H54 (cell line): ENCODE results near the gene LTB4R.

Source experiments
- DNase-seq: peaks from one replicate; pipeline ENCODE4 v3.0.0; 2011; ENCODE audit warnings: low spot score, mixed read lengths; ENCODE audit not compliant: insufficient read length
- FAIRE-seq: peaks from 3 replicates; lab custom pipeline; 2011; peaks lifted over from hg19 to GRCh38; lab: Jason Lieb, UNC
- POLR2A ChIP-seq: IDR thresholded peaks from 2 replicates; pipeline ENCODE4 v1.6.1; 2011; ENCODE audit warnings: low read depth, mild to moderate bottlenecking, low read length

LTB4R gene

DNA sequence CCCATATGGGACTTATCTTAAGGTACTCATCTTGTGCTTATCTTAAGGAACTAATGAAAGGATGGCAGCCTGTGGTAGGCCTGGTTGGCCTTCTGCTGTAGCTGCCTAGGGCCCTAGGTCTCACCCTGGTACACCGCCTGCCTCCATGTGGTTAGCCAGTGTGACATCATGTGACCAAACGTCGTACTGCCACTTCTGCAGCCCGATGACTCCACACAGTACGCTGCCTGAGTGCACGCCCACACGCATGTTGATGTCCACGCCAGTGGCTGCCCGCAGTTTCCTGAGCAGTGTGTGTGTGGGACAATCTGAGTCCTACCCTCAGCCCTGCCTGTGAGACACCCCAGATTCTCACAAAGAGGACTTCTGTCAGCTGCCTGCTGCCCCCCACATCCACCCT lies 18.4 kb downstream of the LTB4R start:
- TF ChIP-seq POLR2A, result no peak
- no peak for DNase-seq
- FAIRE-seq, result no peak

DNA sequence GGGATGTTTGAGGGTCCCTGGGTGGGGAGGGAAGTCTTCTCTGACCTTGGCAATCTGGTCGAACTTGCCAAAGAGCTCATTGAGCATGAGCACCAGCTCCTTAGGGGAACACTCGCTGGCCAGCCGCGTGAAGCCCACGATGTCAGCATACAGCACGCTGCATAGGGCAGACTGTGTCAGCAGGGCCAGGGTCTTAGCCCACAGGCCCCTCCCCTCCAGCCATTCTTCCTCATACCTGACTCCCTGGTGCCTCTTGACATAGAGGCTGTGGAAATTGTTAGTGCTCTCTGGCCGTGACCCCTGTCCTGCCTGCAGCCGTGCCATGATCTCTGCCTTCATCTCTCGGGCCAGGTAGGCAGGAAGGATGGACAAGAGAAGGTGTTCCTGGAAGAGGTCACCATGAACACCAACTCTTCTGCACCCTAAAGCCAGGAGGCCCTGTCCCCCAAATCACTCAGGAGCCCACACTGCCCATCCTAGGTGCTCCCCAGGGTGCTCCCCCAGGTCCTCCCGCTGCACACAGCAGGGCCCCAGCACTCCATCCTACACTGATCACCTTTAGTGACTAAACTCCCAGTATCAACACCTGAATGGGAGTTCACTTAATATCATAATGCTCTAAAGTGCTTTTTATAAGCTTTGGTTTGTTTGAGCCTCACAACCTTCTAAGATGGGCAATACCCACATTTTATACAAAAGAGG lies 19.8 kb downstream of the LTB4R start:
- no peak for TF ChIP-seq POLR2A
- FAIRE-seq (no peak), DNase-seq (no peak)

DNA sequence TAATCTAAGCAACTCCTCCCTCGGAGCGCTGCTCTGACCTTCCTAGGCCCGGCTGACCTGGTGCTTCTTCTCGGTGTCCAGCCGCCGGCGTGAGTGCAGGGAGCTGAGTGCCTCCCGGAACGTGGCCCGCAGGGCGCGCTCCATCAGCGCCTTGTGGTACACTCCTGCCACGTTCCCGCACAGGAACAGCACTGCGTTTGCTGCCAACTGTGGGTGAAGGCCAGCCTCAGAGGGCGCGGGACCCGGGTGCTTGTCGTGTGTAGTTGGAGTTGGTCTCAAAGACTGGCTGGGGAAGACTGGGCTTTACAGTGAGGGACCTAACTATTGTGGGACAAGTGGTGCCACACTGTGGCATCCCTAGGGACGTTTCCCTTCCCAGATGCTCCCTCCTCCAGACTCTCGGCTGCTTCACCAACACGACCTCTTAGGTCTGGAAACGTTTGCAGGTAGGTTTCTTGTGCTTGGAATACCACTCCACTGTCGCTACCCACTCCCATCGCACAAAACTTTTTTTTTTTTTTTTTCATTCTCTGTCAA lies 20.5 kb downstream of the LTB4R start:
- TF ChIP-seq POLR2A, result no peak
- no peak for DNase-seq
- no peak for FAIRE-seq

DNA sequence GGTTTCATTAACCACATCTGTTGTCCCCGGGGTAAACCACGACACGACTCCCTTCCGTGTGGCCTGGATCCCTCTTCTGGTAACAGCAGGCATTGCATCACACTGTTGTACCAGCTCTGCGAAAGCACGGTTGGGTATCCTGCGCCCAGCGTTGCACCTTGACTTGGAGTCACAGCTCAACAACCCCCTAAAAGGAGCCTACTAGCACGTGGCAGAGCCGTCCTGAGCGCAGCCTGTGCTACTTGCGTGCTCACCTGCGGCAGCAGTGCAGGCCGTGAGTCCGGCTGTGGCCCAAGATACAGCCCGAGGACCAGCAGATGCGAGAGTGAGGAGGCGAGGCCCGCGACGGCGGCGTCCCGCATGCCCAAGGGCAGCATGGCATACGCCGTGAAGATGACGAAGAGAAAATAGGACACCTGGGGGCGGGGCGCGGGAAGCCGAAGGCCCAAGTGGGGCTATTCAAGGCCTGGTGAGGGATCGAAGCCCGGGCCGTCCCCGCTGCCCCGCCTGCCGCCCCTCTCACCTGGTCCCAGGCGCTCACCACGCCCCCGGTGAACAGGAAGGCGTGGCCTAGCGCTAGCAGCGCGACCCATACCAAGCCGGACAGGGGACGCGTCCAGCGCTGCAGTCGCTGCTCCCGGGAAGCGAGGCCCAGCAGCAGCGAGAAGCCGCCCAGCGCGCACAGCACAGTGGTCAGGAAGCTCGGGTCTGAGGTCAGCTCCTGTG lies 21.1 kb downstream of the LTB4R start:
- TF ChIP-seq POLR2A, result no peak
- DNase-seq, result peak; percentile 44
- FAIRE-seq, result no peak

DNA sequence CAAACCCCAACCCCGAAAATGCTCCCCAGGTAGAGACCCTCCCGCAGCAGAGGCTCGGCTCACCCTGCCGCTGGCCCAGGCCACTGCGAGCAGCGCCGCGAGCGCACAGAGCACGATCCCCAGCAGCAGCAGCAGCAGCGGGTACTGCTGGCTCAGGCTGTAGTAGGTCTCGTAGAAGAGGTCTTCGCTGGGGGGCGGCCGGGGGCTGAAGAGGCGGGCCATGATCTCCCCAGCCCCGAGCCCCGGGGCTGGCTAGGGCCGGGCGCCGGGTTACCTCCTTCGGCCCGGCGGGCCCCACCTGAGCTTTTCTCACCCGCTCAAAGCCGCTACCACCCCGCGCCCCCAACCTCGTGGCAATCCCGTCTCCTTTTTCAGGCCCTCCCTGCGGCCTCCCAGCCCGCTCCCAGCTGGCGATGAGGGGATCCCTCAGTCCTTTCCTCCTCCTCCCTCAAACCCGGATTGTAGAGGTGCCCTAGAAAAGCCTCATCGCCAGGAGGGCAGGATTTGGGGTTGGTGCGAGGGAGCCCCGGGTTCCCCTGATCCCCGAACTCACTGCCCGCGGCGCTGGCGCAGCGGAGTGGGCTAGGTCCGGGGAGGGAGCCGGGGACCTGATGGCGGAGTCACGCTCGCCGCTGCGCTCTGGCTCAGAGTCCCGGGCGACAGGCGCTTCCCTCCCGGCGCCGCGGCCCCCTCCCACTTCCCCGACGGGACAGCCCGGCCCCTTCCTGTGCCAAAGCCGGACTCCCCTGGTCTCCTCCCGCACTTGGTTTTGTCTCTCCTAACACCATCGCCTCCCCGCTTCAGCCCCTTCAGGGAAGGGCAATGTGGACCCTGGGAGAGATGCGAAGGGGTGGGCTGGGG lies 23.4 kb downstream of the LTB4R start, which contains the start of gene ADCY4:
ADCY4 (minus strand) TSS at position 641 of the 861 bp plus-strand sequence; CDS start at position 222, 419 bp downstream.
- FAIRE-seq (no peak), DNase-seq (no peak)
- no peak for TF ChIP-seq POLR2A

DNA sequence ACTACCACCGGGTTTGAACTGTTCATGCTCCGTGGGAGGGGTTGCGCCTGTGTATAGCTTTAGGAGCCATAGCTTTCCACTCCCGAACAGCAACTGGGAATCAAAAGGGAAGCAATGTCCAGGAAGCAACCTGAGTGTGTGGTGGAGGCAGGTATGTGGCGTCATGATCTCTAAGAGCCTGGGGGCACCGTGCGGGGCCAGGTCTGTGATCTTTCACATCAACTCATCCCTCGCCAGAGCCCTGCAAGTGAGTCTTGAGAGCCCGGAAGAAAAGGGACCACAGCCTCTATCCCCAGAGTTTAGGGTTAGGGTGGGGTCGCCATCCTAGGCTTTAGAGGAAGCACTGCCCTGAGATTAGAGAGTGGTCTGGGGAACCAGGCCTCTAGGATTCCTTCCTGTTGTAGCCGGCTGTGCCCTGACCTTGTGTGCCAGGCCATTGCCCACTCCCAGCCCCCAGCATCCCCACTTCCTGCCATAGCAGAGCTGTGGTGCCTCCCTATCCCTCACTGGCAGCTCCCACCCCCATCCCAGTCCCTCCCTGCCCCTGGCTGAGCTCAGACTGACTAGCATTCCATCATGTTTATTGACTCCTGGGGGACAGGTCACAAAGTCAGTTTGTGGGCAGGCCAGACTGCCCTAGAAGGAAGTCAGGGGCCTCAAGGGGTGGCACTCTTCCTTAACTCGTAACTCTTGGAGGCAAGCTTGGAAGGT lies 24.3 kb downstream of the LTB4R start:
- DNase-seq, result no peak
- TF ChIP-seq POLR2A, result no peak
- FAIRE-seq, result no peak

DNA sequence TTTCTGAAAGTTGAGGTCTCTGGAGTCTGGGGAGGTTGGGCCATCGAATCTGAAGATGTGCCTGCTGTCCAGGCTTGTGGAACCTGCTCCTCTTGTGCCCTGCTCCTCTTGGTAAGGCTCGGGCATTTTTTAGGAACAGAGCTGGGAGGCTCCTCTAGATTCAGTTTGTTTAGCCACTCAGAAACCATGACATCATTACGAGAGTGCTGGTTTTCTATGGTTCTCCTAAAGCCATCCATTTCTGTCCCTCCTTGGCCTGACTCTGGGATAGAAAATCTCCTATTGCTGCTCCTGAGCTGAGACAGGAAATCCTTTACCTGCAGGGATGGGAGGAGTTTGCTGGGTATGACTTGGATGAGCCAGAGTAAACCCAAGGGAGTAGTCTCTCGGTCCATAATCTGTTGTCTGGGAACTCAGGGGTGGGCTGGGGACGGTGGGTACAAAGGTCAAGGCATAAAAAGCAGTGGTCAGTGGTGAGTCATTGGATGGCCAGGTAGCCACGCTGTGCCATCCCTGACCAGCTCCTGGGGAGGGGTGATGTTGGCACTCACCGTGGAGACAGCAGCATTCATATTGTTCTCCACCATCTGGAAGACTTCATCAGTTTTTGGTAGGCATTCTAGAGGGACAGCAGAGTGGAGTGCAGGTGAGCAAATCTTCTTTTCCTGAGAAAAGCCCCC lies 26.0 kb downstream of the LTB4R start:
- FAIRE-seq (no peak), DNase-seq (no peak)
- TF ChIP-seq POLR2A, result no peak

DNA sequence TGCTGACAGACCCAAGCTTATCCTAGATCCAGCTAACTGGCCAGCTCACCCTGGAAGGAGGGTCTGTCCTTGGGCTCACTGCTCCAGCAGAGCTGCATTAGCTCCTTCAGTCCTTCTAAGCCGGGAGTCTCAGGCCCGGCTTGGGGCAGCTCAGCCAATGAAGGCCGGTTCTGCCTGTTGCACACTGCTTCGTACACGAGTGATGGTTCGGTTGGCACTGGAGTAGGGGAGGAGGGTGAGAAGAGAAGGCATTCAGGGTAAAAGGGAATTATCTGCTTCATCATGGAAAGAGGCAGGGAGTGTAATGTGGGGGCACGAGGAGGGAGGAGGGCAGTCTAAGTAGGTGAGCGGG lies 26.5 kb downstream of the LTB4R start:
- FAIRE-seq, result no peak
- DNase-seq, result no peak
- TF ChIP-seq POLR2A, result no peak

DNA sequence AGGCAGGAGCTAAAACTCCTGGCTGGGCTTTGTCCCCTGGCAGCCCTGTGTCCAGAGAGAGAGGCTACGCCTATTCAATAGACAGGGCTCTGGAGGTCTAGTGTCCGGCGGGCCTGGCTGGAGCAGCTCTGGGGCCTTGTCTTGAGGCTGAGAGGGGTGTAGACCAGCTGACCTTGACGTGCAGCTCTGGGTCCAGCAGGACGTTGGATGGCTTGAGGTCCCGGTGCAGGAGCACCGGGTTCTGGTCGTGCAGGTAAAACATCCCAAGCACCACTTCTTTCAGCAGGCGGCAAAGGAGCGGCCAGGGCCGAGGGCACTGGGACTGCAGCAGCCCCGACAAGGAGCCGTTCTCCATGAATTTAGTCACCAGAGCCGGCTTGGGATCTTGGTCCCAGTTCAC lies 27.5 kb downstream of the LTB4R start:
- TF ChIP-seq POLR2A, result no peak
- no peak for DNase-seq
- no peak for FAIRE-seq

DNA sequence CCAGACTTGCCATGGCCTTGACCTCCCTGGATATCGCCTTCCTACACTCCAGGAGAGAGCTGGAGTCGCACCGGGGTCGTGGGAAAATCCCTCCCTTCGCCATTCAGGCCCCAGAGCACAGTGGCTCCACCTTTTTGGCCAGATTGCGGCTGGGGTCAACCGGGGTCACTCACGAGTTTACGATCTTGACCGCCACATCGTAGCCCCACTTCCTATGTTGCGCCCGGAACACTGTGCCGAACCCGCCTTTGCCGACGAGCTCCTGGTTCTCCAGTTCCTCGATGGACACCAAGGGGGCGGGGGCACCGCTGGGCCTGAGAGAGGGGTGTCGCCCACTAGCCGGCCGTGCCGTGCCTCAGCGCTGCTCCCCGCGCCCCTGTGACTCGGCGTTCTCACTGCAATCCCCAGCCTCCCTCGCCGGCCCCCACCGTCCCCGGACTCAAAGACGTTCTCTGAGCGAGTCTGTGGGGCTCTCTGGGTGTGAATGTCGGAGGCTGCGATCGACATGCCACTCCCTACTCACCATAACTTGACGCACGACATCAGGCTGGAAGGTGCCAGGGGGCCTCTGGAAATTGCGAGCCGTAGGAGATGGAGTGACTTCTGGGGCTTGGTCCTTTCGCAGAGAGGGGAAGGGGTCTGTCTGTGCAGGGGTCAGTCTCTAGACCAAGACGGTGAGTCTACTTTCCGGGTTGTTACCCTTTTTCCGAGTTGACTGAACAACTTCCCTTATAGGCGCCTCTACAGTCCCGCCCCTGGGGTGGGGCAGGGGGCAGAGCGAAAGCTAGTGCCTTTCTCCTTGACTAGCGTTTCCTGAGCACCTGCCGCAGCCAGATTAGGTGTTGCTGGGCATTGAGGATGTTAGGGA lies 28.2 kb downstream of the LTB4R start, which contains the start of gene RIPK3:
RIPK3 (minus strand) TSS at position 708 of the 868 bp plus-strand sequence; CDS start at position 543, 165 bp downstream.
- no peak for FAIRE-seq
- no peak for TF ChIP-seq POLR2A
- no peak for DNase-seq

DNA sequence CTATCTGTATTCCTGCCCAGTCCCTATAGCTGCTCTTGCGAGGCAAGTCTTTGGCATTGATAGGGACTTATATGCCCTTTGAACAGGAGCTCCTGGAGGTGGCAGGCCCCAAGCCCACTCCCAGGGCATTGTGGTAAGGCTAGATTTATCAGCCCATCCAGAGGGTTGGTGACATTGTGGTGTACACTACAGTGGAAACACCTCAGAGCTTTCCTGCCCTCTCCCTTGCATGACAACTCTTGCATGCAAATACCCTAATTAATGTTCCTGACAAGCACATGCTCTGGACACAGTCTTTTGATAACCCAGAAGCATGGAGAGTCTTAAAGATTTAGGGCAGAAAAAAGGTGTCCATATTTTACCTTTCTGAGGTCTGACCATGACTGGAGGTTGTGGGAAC lies 29.3 kb downstream of the LTB4R start:
- no peak for FAIRE-seq
- DNase-seq, result no peak
- no peak for TF ChIP-seq POLR2A

DNA sequence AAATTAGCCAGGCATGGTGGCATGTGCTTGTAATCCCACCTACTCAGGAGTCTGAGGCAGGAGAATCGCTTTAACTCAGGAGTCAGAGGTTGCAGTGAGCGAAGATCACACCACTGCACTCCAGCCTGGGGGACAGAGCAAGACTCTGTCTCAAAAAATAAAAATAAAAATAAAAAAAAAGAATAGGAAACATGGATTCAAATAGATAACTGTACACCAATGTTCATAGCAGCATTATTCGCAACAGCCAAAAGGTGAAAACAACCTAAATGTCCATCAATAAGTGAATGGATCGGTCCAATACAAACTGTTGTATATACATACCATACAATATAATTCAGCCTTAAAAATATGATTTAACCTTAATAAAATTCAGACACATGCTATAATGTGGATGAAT lies 31.6 kb downstream of the LTB4R start:
- no peak for TF ChIP-seq POLR2A
- DNase-seq (no peak), FAIRE-seq (no peak)
